ENCODE measurements around the gene CSTPP1. TPM values are rescaled to one million over a fixed set of nuclear protein-coding genes. Genes with fewer than 3 reads are reported as not detected.
"Not testable (repeated sequence)": the region's sequence is repeated elsewhere in the genome, so short reads cannot be mapped to it uniquely, and the experiment has no call there.

The CSTPP1 gene
- total and polyA plus RNA-seq, 2 of the 8 experiments (the other 6 are each of a cell fraction or from before 2014, with no cell fraction given): 24.2 to 28.7 TPM

GRCh38 chr11:46927928-46928327, 8.6 kb upstream of the CSTPP1 start:
- H2BK15ac ChIP-seq (ENCODE audit: low read length); FAIRE-seq; H4K5ac ChIP-seq (ENCODE audit: insufficient read length, low read depth, low read length); H3K79me1 ChIP-seq (ENCODE audit: low read depth, low read length); DNase-seq (ENCODE audit: low read depth in 1 of 2, low spot score in 2 of 2); H3K56ac ChIP-seq (replicated peaks; ENCODE audit: insufficient read length, low read depth, low read length); H3K36me3 ChIP-seq (ENCODE audit: control insufficient read depth in 2 of 4, insufficient read depth in 4 of 4, low read length in 3 of 4); H4K20me1 ChIP-seq (replicated peaks in 1 of 2; ENCODE audit: control insufficient read depth in 1 of 2, insufficient read depth in 2 of 2, low read length in 2 of 2); H3K14ac ChIP-seq (ENCODE audit: insufficient read length); H3K18ac ChIP-seq (ENCODE audit: extremely low read depth, low read length); H2AK5ac ChIP-seq (ENCODE audit: low read depth, low read length); H3K23me2 ChIP-seq (ENCODE audit: low read depth, low read length); H4K91ac ChIP-seq (replicated peaks; ENCODE audit: insufficient read length, low read length); H3K79me2 ChIP-seq (ENCODE audit: control insufficient read depth in 1 of 2, insufficient read depth in 2 of 2, low read length in 2 of 2); H3K23ac ChIP-seq (ENCODE audit: insufficient read length); H3K27ac ChIP-seq (ENCODE audit: low read depth, low read length); H3K4ac ChIP-seq (replicated peaks; ENCODE audit: insufficient read length, low read depth, low read length); H3K9me3 ChIP-seq (ENCODE audit: insufficient read depth in 2 of 2, low read depth in 1 of 2, low read length in 1 of 2); H4K8ac ChIP-seq (ENCODE audit: extremely low read depth, insufficient read depth, low read length); POLR2A ChIA-PET (ENCODE audit: partially characterized antibody); H2AFZ ChIP-seq (ENCODE audit: low read length); H2BK5ac ChIP-seq (ENCODE audit: low read depth, low read length); H3K9ac ChIP-seq (replicated peaks in 1 of 4; ENCODE audit: extremely low read depth in 1 of 4, low read depth in 3 of 4, low read length in 3 of 4); H2BK12ac ChIP-seq (ENCODE audit: low read depth, low read length); H2BK20ac ChIP-seq (ENCODE audit: low read length); H3K4me2 ChIP-seq (ENCODE audit: insufficient read depth in 1 of 2, low read depth in 2 of 2, low read length in 2 of 2); H3K27me3 ChIP-seq (replicated peaks in 1 of 4; ENCODE audit: control insufficient read depth in 3 of 4, extremely low read depth in 1 of 4, insufficient read depth in 3 of 4, low read length in 3 of 4); H2BK120ac ChIP-seq (replicated peaks; ENCODE audit: low read depth, low read length); H3K4me1 ChIP-seq (replicated peaks in 1 of 4; ENCODE audit: control insufficient read depth in 3 of 4, insufficient read depth in 4 of 4, low read length in 3 of 4); H3K4me3 ChIP-seq (ENCODE audit: extremely low read depth in 1 of 4, insufficient read depth in 2 of 4, low read depth in 3 of 4, low read length in 4 of 4): not testable (repeated sequence)
- CTCF ChIA-PET (ENCODE audit: partially characterized antibody): interaction anchor here (0.7 to 1.0 kb wide), 2 partner anchors 9 kb away, joined by 3 to 6 read pairs; partner anchors contain the start of gene CSTPP1
- WGBS, 2 experiments (ENCODE audit: extremely low coverage in 1 of 2, insufficient coverage in 1 of 2, insufficient read length in 1 of 2, insufficient replicate concordance in 2 of 2, low coverage in 1 of 2, low lambda C conversion rate in 2 of 2, missing lambda C conversion rate in 1 of 2): 86% methylated on average over 4 of the region's 4 CpGs; no CpG with 5 or more reads in 1 of the 2 experiments

DNA sequence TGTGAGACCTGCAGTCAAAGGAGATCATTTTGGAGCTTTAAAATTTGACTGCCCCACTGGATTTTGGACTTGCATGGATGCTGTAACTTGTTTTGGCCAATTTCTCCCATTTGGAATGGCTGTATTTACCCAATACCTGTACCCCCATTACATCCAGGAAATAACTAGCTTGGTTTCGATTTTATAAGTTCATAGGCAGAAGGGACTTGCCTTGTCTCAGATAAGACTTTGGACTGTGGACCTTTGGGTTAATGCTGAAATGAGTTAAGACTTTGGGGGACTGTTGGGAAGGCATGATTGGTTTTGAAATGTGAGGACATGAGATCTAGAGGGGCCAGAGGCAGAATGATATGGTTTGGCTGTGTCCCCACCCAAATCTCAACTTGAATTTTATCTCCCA, 7.9 kb upstream of the CSTPP1 start:
- H3K79me2 ChIP-seq (ENCODE audit: control insufficient read depth in 1 of 2, insufficient read depth in 2 of 2, low read length in 2 of 2); H2BK5ac ChIP-seq (ENCODE audit: low read depth, low read length); POLR2A ChIA-PET (ENCODE audit: partially characterized antibody); DNase-seq (ENCODE audit: low read depth in 1 of 2, low spot score in 2 of 2); H3K23me2 ChIP-seq (ENCODE audit: low read depth, low read length); H2AK5ac ChIP-seq (ENCODE audit: low read depth, low read length); H3K9ac ChIP-seq (replicated peaks in 1 of 4; ENCODE audit: extremely low read depth in 1 of 4, low read depth in 3 of 4, low read length in 3 of 4); H3K4me3 ChIP-seq (ENCODE audit: extremely low read depth in 1 of 4, insufficient read depth in 2 of 4, low read depth in 3 of 4, low read length in 4 of 4); H3K23ac ChIP-seq (ENCODE audit: insufficient read length); H3K56ac ChIP-seq (replicated peaks; ENCODE audit: insufficient read length, low read depth, low read length); H4K5ac ChIP-seq (ENCODE audit: insufficient read length, low read depth, low read length); H2BK120ac ChIP-seq (replicated peaks; ENCODE audit: low read depth, low read length); H4K8ac ChIP-seq (ENCODE audit: extremely low read depth, insufficient read depth, low read length); H2BK20ac ChIP-seq (ENCODE audit: low read length); H2BK15ac ChIP-seq (ENCODE audit: low read length); H3K4me2 ChIP-seq (ENCODE audit: insufficient read depth in 1 of 2, low read depth in 2 of 2, low read length in 2 of 2); H3K14ac ChIP-seq (ENCODE audit: insufficient read length); FAIRE-seq; H3K27me3 ChIP-seq (replicated peaks in 1 of 4; ENCODE audit: control insufficient read depth in 3 of 4, extremely low read depth in 1 of 4, insufficient read depth in 3 of 4, low read length in 3 of 4); H3K4me1 ChIP-seq (replicated peaks in 1 of 4; ENCODE audit: control insufficient read depth in 3 of 4, insufficient read depth in 4 of 4, low read length in 3 of 4); H2AFZ ChIP-seq (ENCODE audit: low read length); H3K27ac ChIP-seq (ENCODE audit: low read depth, low read length); H3K18ac ChIP-seq (ENCODE audit: extremely low read depth, low read length); H2BK12ac ChIP-seq (ENCODE audit: low read depth, low read length); H3K4ac ChIP-seq (replicated peaks; ENCODE audit: insufficient read length, low read depth, low read length); H3K36me3 ChIP-seq (ENCODE audit: control insufficient read depth in 2 of 4, insufficient read depth in 4 of 4, low read length in 3 of 4); H3K79me1 ChIP-seq (ENCODE audit: low read depth, low read length); H4K20me1 ChIP-seq (replicated peaks in 1 of 2; ENCODE audit: control insufficient read depth in 1 of 2, insufficient read depth in 2 of 2, low read length in 2 of 2); H4K91ac ChIP-seq (replicated peaks; ENCODE audit: insufficient read length, low read length); H3K9me3 ChIP-seq (ENCODE audit: insufficient read depth in 2 of 2, low read depth in 1 of 2, low read length in 1 of 2): not testable (repeated sequence)
- WGBS, 2 experiments (ENCODE audit: extremely low coverage in 1 of 2, insufficient coverage in 1 of 2, insufficient read length in 1 of 2, insufficient replicate concordance in 2 of 2, low coverage in 1 of 2, low lambda C conversion rate in 2 of 2, missing lambda C conversion rate in 1 of 2): 75% methylated on average over 1 of the region's 1 CpG; no CpG with 5 or more reads in 1 of the 2 experiments
- CTCF ChIA-PET (ENCODE audit: partially characterized antibody): interaction anchor here (0.7 to 0.8 kb wide), 2 partner anchors 9 to 224 kb away, joined by 3 to 6 read pairs; no protein-coding TSS in a partner anchor
